A549 treated with AZD2906 at 1 μM for 4 hours (cell line): Measurements from ENCODE around the gene TRIP11. TPM values are rescaled to one million over a fixed set of nuclear protein-coding genes. Genes with fewer than 3 reads are reported as not detected.

Source experiments
- total RNA-seq: library from RNA; stranded (reverse); fragments of 200-300 nt; extraction: Qiagen RNA extraction; gene quantifications from 5 replicates; pipeline ENCODE4 v1.2.3, GENCODE V29; 2022

Gene TRIP11
- total RNA-seq, result 6.0 to 9.3 TPM (median 8.5 TPM) in 5 replicates

GRCh38 chr14:92039719-92040430 lies at the start of gene TRIP11:
Gene TRIP11 (minus strand): TSS chr14:92040059. CDS start chr14:92039685, 374 bp downstream.

GRCh38 chr14:91947475-91948184 lies 92.2 kb downstream of the TRIP11 start, which contains the start of gene FBLN5:
Gene FBLN5 (minus strand): TSS chr14:91947694. CDS start chr14:91947229, 465 bp downstream.

Other genes with a start within 250 kb of the TRIP11 start
- 0.47 to 1.1 TPM (median 0.74 TPM) in 5 replicates for gene TC2N, start 172.5 kb downstream of the TRIP11 start, total RNA-seq
- 5.5 to 7.3 TPM (median 5.9 TPM) in 5 replicates for gene FBLN5, start 92.4 kb downstream of the TRIP11 start, total RNA-seq
- gene ATXN3, start 66.5 kb upstream of the TRIP11 start, total RNA-seq, result 21.2 to 43.2 TPM (median 22.3 TPM) in 5 replicates
- gene NDUFB1, start 81.6 kb upstream of the TRIP11 start, total RNA-seq, result 301 to 387 TPM (median 328 TPM) in 5 replicates
- 30.7 to 46.3 TPM (median 35.6 TPM) in 5 replicates for gene CPSF2, start 81.9 kb upstream of the TRIP11 start, total RNA-seq